ENCODE results near the gene SLC35B2.

DNA sequence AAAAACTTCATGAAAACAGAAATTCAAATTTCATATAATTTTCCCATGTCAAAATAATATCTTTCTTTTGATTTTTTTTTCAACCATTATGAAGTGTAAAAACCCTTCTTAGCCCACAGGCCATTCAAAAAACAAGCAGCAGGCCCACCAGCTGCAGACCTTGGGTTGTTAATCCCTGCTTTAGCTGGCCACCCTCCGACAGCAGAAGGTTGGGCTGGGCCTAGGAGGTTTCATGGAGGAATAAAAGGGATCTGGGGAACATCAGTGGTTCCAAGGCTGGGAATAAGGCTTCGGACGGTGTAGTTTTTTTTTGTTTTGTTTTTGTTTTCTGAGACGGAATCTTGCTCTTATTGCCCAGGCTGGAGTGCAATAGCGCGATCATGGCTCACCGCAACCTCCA, 14.0 kb downstream of the SLC35B2 start:
- no peak for TF ChIP-seq CTCF (IDR thresholded peaks at IDR 0.05; ENCODE audit: low read length)
- TF ChIP-seq EZH2 (optimal IDR thresholded peaks at IDR 0.05; ENCODE audit: low read depth, low read length), result no peak
